HepG2 (cell line): ENCODE measurements around the gene FOXN3. TPM values are rescaled to one million over a fixed set of nuclear protein-coding genes. Genes with fewer than 3 reads are reported as not detected.

Source experiments
- ATAC-seq: fragments of 200-7000 bp; cut with Tn5 transposase; 3 replicates; pipeline ENCODE4 v1.9.1; 2020; ENCODE audit warnings: mild to moderate bottlenecking, moderate library complexity
- BruUV-seq: library from RNA; stranded (reverse); fragments of 400-500 nt; replicated peaks from 2 replicates; lab custom pipeline; 2021; lab: Mats Ljungman, UMichigan
- CTCF ChIA-PET: fragments of 300-600 bp; formaldehyde crosslinking; extraction: SDS; loops from one replicate; lab custom pipeline; 2021; ENCODE audit warnings: low total read pairs, inconsistent platforms, low intra/inter-chr PET ratio; lab: Yijun Ruan, JAX
- POLR2A ChIA-PET: fragments of 350-600 bp; sonication (Branson Sonifier 250); formaldehyde crosslinking; loops from one replicate; lab custom pipeline; 2020; ENCODE audit warnings: antibody characterized with exemption, inconsistent platforms; lab: Yijun Ruan, JAX
- DNase-seq: peaks from one replicate; pipeline ENCODE4 v3.0.0-alpha.2; 2015; ENCODE audit warnings: low spot score
- FAIRE-seq: peaks from 3 replicates; lab custom pipeline; 2011; peaks lifted over from hg19 to GRCh38; lab: Jason Lieb, UNC
- H2AFZ ChIP-seq: one replicate; pipeline ENCODE4 v1.6.1; 2011; ENCODE audit warnings: low read length, inconsistent platforms
- H3K27ac ChIP-seq: fragments of 300-600 bp; 3 replicates; pipeline ENCODE4 v1.8.0; 2011; ENCODE audit warnings: mixed run types, mild to moderate bottlenecking, mixed read lengths, low read length, inconsistent platforms; ENCODE audit not compliant: insufficient read depth; ENCODE audit errors: extremely low read length
- H3K27me3 ChIP-seq, 2 experiments: fragments of 200-600 bp in 1 of 2; 2 replicates in 1 of 2; 3 replicates in 1 of 2; pipeline versions ENCODE4 v1.6.0 to v1.8.0; 2011; ENCODE audit warnings: low read length in 2 of 2, mild to moderate bottlenecking in 2 of 2, moderate library complexity in 2 of 2, inconsistent platforms in 1 of 2; ENCODE audit not compliant: insufficient read depth in 2 of 2, control insufficient read depth in 1 of 2
- H3K36me3 ChIP-seq, 2 experiments: fragments of 200-600 bp in 1 of 2; replicated peaks in 1 of 2; 2 replicates in 1 of 2; 3 replicates in 1 of 2; pipeline versions ENCODE4 v1.5.1 to v1.8.0; 2011; ENCODE audit warnings: low read length in 2 of 2, inconsistent platforms in 1 of 2; ENCODE audit not compliant: insufficient read depth in 2 of 2, control insufficient read depth in 1 of 2
- H3K4me1 ChIP-seq: 2 replicates; pipeline ENCODE4 v1.5.1; 2012; ENCODE audit warnings: low read length, inconsistent platforms; ENCODE audit not compliant: insufficient read depth
- H3K4me2 ChIP-seq: 2 replicates; pipeline ENCODE4 v1.6.0; 2011; ENCODE audit warnings: low read depth, low read length, inconsistent platforms
- H3K4me3 ChIP-seq, 3 experiments: fragments of 200-600 bp in 1 of 3; sonication (generic), shearing (Covaris generic) in 1 of 3; replicated peaks in 1 of 3; 2 replicates each; pipeline ENCODE4 v1.5.1; 2011 to 2016; ENCODE audit warnings: low read length in 3 of 3, inconsistent platforms in 2 of 3, low read depth in 2 of 3, mild to moderate bottlenecking in 2 of 3, control low read depth in 1 of 3, mixed read lengths in 1 of 3; ENCODE audit not compliant: insufficient read depth in 1 of 3
- H3K79me2 ChIP-seq: one replicate; pipeline ENCODE4 v1.6.1; 2011; ENCODE audit warnings: low read length, inconsistent platforms; ENCODE audit not compliant: insufficient read depth
- H3K9ac ChIP-seq: 2 replicates; pipeline ENCODE4 v1.6.0; 2011; ENCODE audit warnings: mild to moderate bottlenecking, low read depth, low read length, inconsistent platforms; ENCODE audit not compliant: insufficient read depth
- H3K9me3 ChIP-seq: 2 replicates; pipeline ENCODE4 v1.5.1; 2012; ENCODE audit warnings: mild to moderate bottlenecking, low read length
- H4K20me1 ChIP-seq: 2 replicates; pipeline ENCODE4 v1.6.0; 2011; ENCODE audit warnings: inconsistent platforms, mild to moderate bottlenecking, low read length, moderate library complexity; ENCODE audit not compliant: insufficient read depth
- ASH2L ChIP-seq: fragments of 300-600, 200-600 bp; sonication (generic); IDR thresholded peaks from 2 replicates; pipeline ENCODE4 v1.7.0; 2017; ENCODE audit warnings: low read depth, mild to moderate bottlenecking, moderate library complexity, mixed read lengths, low read length; ENCODE audit not compliant: insufficient read length
- CBFB ChIP-seq: sonication (generic); formaldehyde crosslinking; IDR thresholded peaks from 2 replicates; pipeline ENCODE4 v1.4.0; 2020; ENCODE audit warnings: missing genetic modification reagents
- HNF4A ChIP-seq: sonication (generic); formaldehyde crosslinking; IDR thresholded peaks from 2 replicates; pipeline ENCODE4 v1.4.0; 2020; ENCODE audit warnings: missing genetic modification reagents
- HNF4G ChIP-seq, 2 experiments: sonication (generic) in 1 of 2; formaldehyde crosslinking in 1 of 2; IDR thresholded peaks; 2 replicates each; pipeline versions ENCODE4 v1.4.0 to v1.6.1; 2011 to 2020; ENCODE audit warnings: borderline replicate concordance in 2 of 2, low read depth in 2 of 2, mild to moderate bottlenecking in 2 of 2, low read length in 1 of 2, missing genetic modification reagents in 1 of 2, moderate library complexity in 1 of 2
- HOXA7 ChIP-seq: sonication (generic); formaldehyde crosslinking; IDR thresholded peaks from 2 replicates; pipeline ENCODE4 v1.8.1; 2022; ENCODE audit warnings: mild to moderate bottlenecking, missing genetic modification reagents, moderate library complexity
- JARID2 ChIP-seq: sonication (generic); formaldehyde crosslinking; IDR thresholded peaks from 2 replicates; pipeline ENCODE4 v1.8.1; 2023; ENCODE audit warnings: missing genetic modification reagents, inconsistent platforms; ENCODE audit not compliant: insufficient replicate concordance
- PHF20 ChIP-seq: sonication (generic); formaldehyde crosslinking; IDR thresholded peaks from 2 replicates; pipeline ENCODE4 v1.5.0; 2020; ENCODE audit warnings: mild to moderate bottlenecking, missing genetic modification reagents
- POGZ ChIP-seq: sonication (generic); formaldehyde crosslinking; IDR thresholded peaks from 2 replicates; pipeline ENCODE4 v1.4.0; 2020; ENCODE audit warnings: mild to moderate bottlenecking, missing genetic modification reagents
- RBAK ChIP-seq: sonication (generic); formaldehyde crosslinking; IDR thresholded peaks from 2 replicates; pipeline ENCODE4 v1.5.1; 2020; ENCODE audit warnings: mild to moderate bottlenecking, missing genetic modification reagents
- RFX5 ChIP-seq: IDR thresholded peaks from 2 replicates; pipeline ENCODE4 v1.6.1; 2011; ENCODE audit warnings: low read depth, low read length, improper control_type of control experiment
- RFXAP ChIP-seq: sonication (generic); formaldehyde crosslinking; IDR thresholded peaks from 2 replicates; pipeline ENCODE4 v1.4.0; 2020; ENCODE audit warnings: missing genetic modification reagents, borderline replicate concordance
- THYN1 ChIP-seq: sonication (generic); formaldehyde crosslinking; IDR thresholded peaks from 2 replicates; pipeline ENCODE4 v1.8.1; 2023; ENCODE audit warnings: low read depth, mild to moderate bottlenecking, moderate library complexity, missing genetic modification reagents, borderline replicate concordance
- ZFP62 ChIP-seq: sonication (generic); formaldehyde crosslinking; IDR thresholded peaks from 2 replicates; pipeline ENCODE4 v1.4.0; 2020; ENCODE audit warnings: missing genetic modification reagents
- ZKSCAN1 ChIP-seq: fragments of 150-350 bp; IDR thresholded peaks from 2 replicates; pipeline ENCODE4 v1.6.1; 2014; ENCODE audit warnings: low read length
- ZNF775 ChIP-seq: sonication (generic); formaldehyde crosslinking; IDR thresholded peaks from 2 replicates; pipeline ENCODE4 v1.4.0; 2020; ENCODE audit warnings: missing genetic modification reagents, mild to moderate bottlenecking, moderate library complexity, borderline replicate concordance
- WGBS: methylation state at CpG from one replicate; pipeline ENCODE4 v1.1.6; 2017; ENCODE audit warnings: low lambda C conversion rate; 5-methylcytosine and 5-hydroxymethylcytosine counted together
- in situ Hi-C: cut with HindIII; loops from 2 replicates; pipeline ENCODE4 v1.10.0; 2017; ENCODE audit warnings: low pct_unique_long_range_greater_than_20kb; ENCODE audit not compliant: extremely low pct_ligation_motif_present
- intact Hi-C: fragments of 100-400 bp; cut with micrococcal nuclease; formaldehyde crosslinking; loops from one replicate; pipeline ENCODE4 v1.10.0; 2022; ENCODE audit not compliant: unreplicated experiment
- polyA plus RNA-seq, 8 experiments: library from polyadenylated mRNA; depleted of rRNA in 3 of 8; stranded (reverse) in 7 of 8; unstranded in 1 of 8; fragments of >200 nt; fragmentation: Illumina TruSeq in 4 of 8; extraction: Trizol in 4 of 8; gene quantifications; 2 replicates each; pipeline versions ENCODE4 v1.2.1 to v1.2.3, GENCODE V29; 2011 to 2016; ENCODE audit warnings: low read depth in 4 of 8, missing spikeins in 1 of 8, mixed read lengths in 1 of 8; ENCODE audit not compliant: insufficient read depth in 1 of 8
- total RNA-seq, 5 experiments: library from RNA; depleted of rRNA; stranded (reverse); fragments of >200 nt; fragmentation: Illumina TruSeq; extraction: Trizol; gene quantifications; 2 replicates each; pipeline ENCODE4 v1.2.3, GENCODE V29; 2016; ENCODE audit warnings: low read depth in 1 of 5
- TF ChIP-seq, protein P1 (sequence below): IDR thresholded peaks from 2 replicates; pipeline ENCODE4 v1.6.1; 2016; ENCODE audit warnings: low read depth
- TF ChIP-seq, protein P2 (sequence below): IDR thresholded peaks from 2 replicates; pipeline ENCODE4 v1.6.1; 2016
- TF ChIP-seq, protein P3 (sequence below): sonication (generic); formaldehyde crosslinking; IDR thresholded peaks from 2 replicates; pipeline ENCODE4 v1.8.1; 2023; ENCODE audit warnings: mild to moderate bottlenecking, inconsistent platforms, moderate library complexity, missing genetic modification reagents, borderline replicate concordance
- TF ChIP-seq, protein P4 (sequence below): sonication (generic); formaldehyde crosslinking; IDR thresholded peaks from 2 replicates; pipeline ENCODE4 v1.4.0; 2020; ENCODE audit warnings: mild to moderate bottlenecking, low read depth, missing genetic modification reagents

Gene FOXN3
- total and polyA plus RNA-seq, 2 of the 13 experiments (the other 11 are each of a cell fraction or from before 2014, with no cell fraction given) = 32.4 to 70.2 TPM

DNA sequence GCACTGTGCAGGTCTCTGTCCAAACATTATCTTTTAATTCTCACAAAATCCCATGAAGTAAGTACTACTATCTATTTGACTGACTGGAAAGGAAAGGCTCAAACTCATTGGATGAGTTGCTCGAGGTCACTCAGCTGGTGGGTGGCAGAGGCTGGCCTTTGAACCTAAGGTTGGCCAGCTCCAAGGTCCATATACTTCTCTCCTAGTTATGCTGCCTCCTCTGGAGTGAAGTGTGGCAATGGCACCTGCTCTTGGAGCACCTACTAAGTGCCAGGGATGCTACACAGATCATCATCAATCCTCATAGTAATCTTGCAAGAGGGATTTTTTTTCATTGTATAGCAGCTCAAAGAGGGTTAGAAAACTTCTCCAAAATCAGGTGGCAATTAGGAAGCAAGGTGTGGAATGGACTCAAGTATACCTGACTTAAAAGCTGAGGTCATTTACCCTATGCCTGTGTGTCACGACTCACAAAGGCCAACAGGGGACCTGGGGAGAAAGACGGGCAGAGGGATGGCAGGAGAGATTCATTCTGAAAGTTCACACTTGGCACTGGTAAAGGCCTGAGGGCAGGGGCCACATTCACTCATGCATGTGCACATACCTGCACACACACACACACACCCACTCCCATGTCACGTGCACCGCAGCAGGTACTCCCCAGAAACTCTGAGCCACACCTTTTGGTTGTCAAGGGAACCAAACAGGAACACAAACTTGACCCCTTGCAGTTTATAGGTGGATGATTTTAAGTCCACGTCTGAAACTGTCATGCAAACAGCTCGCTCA, 146.4 kb downstream of the FOXN3 start:
- Histone ChIP-seq H3K36me3 (peaks cover 17 to 29% of the 10 kb centered on the region in 2 experiments), H3K79me2 (peaks cover 74% of the 10 kb centered on the region), H3K4me3 (no peak overlapping the region), H3K4me2 (no peak overlapping the region), H3K9me3 (no peaks in the 10 kb centered on the region), H3K9ac (no peak overlapping the region), H3K27ac (no peak overlapping the region), H2AFZ (no peak overlapping the region), H3K27me3 (no peaks in the 10 kb centered on the region), H3K4me1 (peaks cover 48% of the 10 kb centered on the region), H4K20me1 (peaks cover 69% of the 10 kb centered on the region)
- POLR2A ChIA-PET = no interaction called here
- WGBS = 90% methylated on average over 6 of the region's 7 CpGs
- FAIRE-seq (no peak), ATAC-seq (no peak; the same call in 2 of the 3 replicates), DNase-seq (no peak)
- CTCF ChIA-PET = no interaction called here
- TF ChIP-seq, protein P1, sequence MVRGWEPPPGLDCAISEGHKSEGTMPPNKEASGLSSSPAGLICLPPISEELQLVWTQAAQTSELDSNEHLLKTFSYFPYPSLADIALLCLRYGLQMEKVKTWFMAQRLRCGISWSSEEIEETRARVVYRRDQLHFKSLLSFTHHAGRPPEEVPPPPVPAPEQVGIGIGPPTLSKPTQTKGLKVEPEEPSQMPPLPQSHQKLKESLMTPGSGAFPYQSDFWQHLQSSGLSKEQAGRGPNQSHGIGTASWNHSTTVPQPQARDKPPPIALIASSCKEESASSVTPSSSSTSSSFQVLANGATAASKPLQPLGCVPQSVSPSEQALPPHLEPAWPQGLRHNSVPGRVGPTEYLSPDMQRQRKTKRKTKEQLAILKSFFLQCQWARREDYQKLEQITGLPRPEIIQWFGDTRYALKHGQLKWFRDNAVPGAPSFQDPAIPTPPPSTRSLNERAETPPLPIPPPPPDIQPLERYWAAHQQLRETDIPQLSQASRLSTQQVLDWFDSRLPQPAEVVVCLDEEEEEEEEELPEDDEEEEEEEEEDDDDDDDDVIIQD (CRISPR knock-in tag) = peak; percentile 44; the same call in 1 of the 2 replicates
- TF ChIP-seq CBFB = no peak
- TF ChIP-seq ZFP62 (CRISPR knock-in tag) = no peak
- no peak for TF ChIP-seq RFXAP (CRISPR knock-in tag)
- TF ChIP-seq ZNF775 = no peak
- TF ChIP-seq HOXA7 = no peak
- 0 out of 2 replicates have a peak, but pooled peaks have one; percentile 29 for TF ChIP-seq HNF4G (IDR thresholded peaks at IDR 0.05; ENCODE audit: borderline replicate concordance, low read depth, low read length)
- no peak for TF ChIP-seq HNF4G (CRISPR knock-in tag; IDR thresholded peaks at IDR 0.05; ENCODE audit: borderline replicate concordance, low read depth)
- no peak for TF ChIP-seq THYN1 (CRISPR knock-in tag)
- TF ChIP-seq, protein P2, sequence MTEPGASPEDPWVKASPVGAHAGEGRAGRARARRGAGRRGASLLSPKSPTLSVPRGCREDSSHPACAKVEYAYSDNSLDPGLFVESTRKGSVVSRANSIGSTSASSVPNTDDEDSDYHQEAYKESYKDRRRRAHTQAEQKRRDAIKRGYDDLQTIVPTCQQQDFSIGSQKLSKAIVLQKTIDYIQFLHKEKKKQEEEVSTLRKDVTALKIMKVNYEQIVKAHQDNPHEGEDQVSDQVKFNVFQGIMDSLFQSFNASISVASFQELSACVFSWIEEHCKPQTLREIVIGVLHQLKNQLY (CRISPR knock-in tag) = 0 out of 2 replicates have a peak, but pooled peaks have one; percentile 19
- no peak for TF ChIP-seq RFX5
- TF ChIP-seq POGZ = peak; percentile 46; the same call in 1 of the 2 replicates
- no peak for TF ChIP-seq JARID2 (CRISPR knock-in tag)
- TF ChIP-seq, protein P3, sequence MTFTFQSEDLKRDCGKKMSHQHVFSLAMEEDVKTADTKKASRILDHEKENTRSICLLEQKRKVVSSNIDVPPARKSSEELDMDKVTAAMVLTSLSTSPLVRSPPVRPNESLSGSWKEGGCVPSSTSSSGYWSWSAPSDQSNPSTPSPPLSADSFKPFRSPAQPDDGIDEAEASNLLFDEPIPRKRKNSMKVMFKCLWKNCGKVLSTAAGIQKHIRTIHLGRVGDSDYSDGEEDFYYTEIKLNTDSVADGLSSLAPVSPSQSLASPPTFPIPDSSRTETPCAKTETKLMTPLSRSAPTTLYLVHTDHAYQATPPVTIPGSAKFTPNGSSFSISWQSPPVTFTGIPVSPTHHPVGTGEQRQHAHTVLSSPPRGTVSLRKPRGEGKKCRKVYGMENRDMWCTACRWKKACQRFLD (CRISPR knock-in tag) = no peak
- TF ChIP-seq, protein P4, sequence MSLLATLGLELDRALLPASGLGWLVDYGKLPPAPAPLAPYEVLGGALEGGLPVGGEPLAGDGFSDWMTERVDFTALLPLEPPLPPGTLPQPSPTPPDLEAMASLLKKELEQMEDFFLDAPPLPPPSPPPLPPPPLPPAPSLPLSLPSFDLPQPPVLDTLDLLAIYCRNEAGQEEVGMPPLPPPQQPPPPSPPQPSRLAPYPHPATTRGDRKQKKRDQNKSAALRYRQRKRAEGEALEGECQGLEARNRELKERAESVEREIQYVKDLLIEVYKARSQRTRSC (CRISPR knock-in tag) = no peak
- TF ChIP-seq PHF20 (CRISPR knock-in tag) = no peak
- peak; percentile 57 for TF ChIP-seq HNF4A (CRISPR knock-in tag)
- TF ChIP-seq ZKSCAN1 = peak; percentile 90
- TF ChIP-seq ASH2L = no peak
- no peak for TF ChIP-seq RBAK (CRISPR knock-in tag)
- intact Hi-C loops (no loop called here), in situ Hi-C loops (no loop called here)
- BruUV-seq = no TSS peak
